Measurements from ENCODE around the gene UBC. TPM values are rescaled to one million over a fixed set of nuclear protein-coding genes. Genes with fewer than 3 reads are reported as not detected.

The UBC gene
- total and polyA plus RNA-seq, 9 of the 15 experiments (the other 6 are each of a cell fraction or from before 2014, with no cell fraction given), result 533 to 1,153 (median 813) TPM

DNA sequence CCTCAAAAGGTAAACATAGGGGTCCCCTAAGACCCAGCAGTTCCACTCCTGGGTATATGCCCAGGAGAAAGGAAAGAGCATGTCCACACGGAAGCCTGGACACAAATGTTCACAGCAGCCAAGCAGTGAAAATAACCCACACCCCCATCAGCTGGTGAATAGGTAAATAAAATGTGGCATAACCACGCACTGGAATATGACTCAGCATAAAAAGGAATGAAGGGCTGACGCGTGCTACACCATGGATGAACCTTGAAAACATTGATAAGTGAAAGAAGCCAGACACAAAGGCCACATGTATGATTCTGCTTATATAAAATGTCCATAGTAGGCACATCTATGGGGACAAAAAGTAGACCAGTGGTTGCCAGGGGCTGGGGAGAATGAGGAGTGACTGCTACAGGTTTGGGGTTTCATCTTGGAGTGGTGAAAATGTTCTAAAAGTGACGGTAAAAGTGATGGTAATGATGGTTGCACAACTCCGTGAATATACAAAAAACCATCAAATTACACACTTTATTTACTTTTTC, 47.0 kb downstream of the UBC start (continued):
- no peak for TF ChIP-seq FOXJ3 (CRISPR knock-in tag; IDR thresholded peaks at IDR 0.05)
- TF ChIP-seq HBP1 (CRISPR knock-in tag; IDR thresholded peaks at IDR 0.05), result no peak
- TF ChIP-seq, protein P1, sequence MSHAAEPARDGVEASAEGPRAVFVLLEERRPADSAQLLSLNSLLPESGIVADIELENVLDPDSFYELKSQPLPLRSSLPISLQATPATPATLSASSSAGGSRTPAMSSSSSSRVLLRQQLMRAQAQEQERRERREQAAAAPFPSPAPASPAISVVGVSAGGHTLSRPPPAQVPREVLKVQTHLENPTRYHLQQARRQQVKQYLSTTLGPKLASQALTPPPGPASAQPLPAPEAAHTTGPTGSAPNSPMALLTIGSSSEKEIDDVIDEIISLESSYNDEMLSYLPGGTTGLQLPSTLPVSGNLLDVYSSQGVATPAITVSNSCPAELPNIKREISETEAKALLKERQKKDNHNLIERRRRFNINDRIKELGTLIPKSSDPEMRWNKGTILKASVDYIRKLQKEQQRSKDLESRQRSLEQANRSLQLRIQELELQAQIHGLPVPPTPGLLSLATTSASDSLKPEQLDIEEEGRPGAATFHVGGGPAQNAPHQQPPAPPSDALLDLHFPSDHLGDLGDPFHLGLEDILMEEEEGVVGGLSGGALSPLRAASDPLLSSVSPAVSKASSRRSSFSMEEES (CRISPR knock-in tag; IDR thresholded peaks at IDR 0.05), result no peak
- 0 out of 2 replicates have a peak, but pooled peaks have one; percentile 23 for TF ChIP-seq MTA1 (IDR thresholded peaks at IDR 0.05; ENCODE audit: borderline replicate concordance)
- TF ChIP-seq IFI16 (CRISPR knock-in tag; IDR thresholded peaks at IDR 0.05), result peak; percentile 76; the same call in 1 of the 2 replicates
- TF ChIP-seq MEF2D (tag; conservative IDR thresholded peaks at IDR 0.05; ENCODE audit: low read depth), result peak; percentile 73
- TF ChIP-seq RFX7 (CRISPR knock-in tag; IDR thresholded peaks at IDR 0.05), result no peak
- TF ChIP-seq KAT8 (IDR thresholded peaks at IDR 0.05; ENCODE audit: low read depth), result no peak
- TF ChIP-seq, protein P2, sequence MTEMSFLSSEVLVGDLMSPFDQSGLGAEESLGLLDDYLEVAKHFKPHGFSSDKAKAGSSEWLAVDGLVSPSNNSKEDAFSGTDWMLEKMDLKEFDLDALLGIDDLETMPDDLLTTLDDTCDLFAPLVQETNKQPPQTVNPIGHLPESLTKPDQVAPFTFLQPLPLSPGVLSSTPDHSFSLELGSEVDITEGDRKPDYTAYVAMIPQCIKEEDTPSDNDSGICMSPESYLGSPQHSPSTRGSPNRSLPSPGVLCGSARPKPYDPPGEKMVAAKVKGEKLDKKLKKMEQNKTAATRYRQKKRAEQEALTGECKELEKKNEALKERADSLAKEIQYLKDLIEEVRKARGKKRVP (CRISPR knock-in tag; IDR thresholded peaks at IDR 0.05), result peak; percentile 43; the same call in 1 of the 2 replicates
- TF ChIP-seq ZNF75A (CRISPR knock-in tag; IDR thresholded peaks at IDR 0.05), result no peak
- TF ChIP-seq SLC30A9 (CRISPR knock-in tag; IDR thresholded peaks at IDR 0.05), result no peak
- TF ChIP-seq SREBF1 (IDR thresholded peaks at IDR 0.05; ENCODE audit: borderline replicate concordance, low read depth, low read length), result no peak
- no peak for TF ChIP-seq GABPA (tag; conservative IDR thresholded peaks at IDR 0.05; ENCODE audit: low read depth)
- TF ChIP-seq ZNF324 (CRISPR knock-in tag; IDR thresholded peaks at IDR 0.05), result no peak
- TF ChIP-seq BCOR (IDR thresholded peaks at IDR 0.05), result no peak
- no peak for TF ChIP-seq NCOA1 (IDR thresholded peaks at IDR 0.05; ENCODE audit: low read depth)
- no peak for TF ChIP-seq SMARCA5 (IDR thresholded peaks at IDR 0.05)
- TF ChIP-seq, protein P3, sequence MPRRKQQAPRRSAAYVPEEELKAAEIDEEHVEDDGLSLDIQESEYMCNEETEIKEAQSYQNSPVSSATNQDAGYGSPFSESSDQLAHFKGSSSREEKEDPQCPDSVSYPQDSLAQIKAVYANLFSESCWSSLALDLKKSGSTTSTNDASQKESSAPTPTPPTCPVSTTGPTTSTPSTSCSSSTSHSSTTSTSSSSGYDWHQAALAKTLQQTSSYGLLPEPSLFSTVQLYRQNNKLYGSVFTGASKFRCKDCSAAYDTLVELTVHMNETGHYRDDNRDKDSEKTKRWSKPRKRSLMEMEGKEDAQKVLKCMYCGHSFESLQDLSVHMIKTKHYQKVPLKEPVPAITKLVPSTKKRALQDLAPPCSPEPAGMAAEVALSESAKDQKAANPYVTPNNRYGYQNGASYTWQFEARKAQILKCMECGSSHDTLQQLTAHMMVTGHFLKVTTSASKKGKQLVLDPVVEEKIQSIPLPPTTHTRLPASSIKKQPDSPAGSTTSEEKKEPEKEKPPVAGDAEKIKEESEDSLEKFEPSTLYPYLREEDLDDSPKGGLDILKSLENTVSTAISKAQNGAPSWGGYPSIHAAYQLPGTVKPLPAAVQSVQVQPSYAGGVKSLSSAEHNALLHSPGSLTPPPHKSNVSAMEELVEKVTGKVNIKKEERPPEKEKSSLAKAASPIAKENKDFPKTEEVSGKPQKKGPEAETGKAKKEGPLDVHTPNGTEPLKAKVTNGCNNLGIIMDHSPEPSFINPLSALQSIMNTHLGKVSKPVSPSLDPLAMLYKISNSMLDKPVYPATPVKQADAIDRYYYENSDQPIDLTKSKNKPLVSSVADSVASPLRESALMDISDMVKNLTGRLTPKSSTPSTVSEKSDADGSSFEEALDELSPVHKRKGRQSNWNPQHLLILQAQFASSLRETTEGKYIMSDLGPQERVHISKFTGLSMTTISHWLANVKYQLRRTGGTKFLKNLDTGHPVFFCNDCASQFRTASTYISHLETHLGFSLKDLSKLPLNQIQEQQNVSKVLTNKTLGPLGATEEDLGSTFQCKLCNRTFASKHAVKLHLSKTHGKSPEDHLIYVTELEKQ (CRISPR knock-in tag; IDR thresholded peaks at IDR 0.05), result no peak
- no peak for TF ChIP-seq RNF2 (IDR thresholded peaks at IDR 0.05)

All from K562 (cell line).